Measurements from ENCODE around the gene GLP1R. TPM values are rescaled to one million over a fixed set of nuclear protein-coding genes. Genes with fewer than 3 reads are reported as not detected.

The GLP1R gene
- total and polyA plus RNA-seq, 8 donors, result 0.05 to 9.0 (median 1.9) TPM; not detected in 4

DNA sequence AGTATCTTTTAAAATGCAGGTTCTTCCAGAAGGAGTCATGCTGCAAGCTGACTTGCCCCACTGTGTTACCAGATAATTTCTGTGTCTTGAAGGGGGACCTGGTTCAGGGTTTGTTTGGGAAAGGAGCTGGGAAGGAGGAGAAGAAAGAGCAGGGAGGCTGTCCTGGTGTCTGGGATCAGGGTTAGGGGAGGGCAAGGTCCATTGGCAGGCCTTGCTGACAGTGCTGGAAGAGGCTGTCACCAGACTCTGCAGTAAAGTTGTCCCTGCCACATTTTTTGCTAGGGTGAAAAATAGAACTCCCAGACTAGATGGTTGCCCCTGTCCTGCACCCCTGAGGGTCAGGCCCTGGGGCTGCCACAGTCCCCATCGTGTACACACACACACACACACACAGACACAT lies 14.9 kb downstream of the GLP1R start:
- Histone ChIP-seq H3K27me3 (peaks cover 0 to 57% (median 0%) of the 10 kb centered on the region in 3 donors), H3K36me3 (no peaks in the 10 kb centered on the region), H3K27ac (no peak overlapping the region), H3K4me1 (peaks cover 0 to 3% (median 0%) of the 10 kb centered on the region in 4 donors), H3K4me3 (no peak overlapping the region), H3K9me3 (no peaks in the 10 kb centered on the region)
- intact Hi-C loops (cut with DNase I; ENCODE audit: low total_unique reads), result no loop called here
- TF ChIP-seq EP300 (IDR thresholded peaks at IDR 0.05), result no peak
- TF ChIP-seq, protein P1, sequence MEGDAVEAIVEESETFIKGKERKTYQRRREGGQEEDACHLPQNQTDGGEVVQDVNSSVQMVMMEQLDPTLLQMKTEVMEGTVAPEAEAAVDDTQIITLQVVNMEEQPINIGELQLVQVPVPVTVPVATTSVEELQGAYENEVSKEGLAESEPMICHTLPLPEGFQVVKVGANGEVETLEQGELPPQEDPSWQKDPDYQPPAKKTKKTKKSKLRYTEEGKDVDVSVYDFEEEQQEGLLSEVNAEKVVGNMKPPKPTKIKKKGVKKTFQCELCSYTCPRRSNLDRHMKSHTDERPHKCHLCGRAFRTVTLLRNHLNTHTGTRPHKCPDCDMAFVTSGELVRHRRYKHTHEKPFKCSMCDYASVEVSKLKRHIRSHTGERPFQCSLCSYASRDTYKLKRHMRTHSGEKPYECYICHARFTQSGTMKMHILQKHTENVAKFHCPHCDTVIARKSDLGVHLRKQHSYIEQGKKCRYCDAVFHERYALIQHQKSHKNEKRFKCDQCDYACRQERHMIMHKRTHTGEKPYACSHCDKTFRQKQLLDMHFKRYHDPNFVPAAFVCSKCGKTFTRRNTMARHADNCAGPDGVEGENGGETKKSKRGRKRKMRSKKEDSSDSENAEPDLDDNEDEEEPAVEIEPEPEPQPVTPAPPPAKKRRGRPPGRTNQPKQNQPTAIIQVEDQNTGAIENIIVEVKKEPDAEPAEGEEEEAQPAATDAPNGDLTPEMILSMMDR (IDR thresholded peaks at IDR 0.05), result no peak
- TF ChIP-seq POLR2AphosphoS5 (IDR thresholded peaks at IDR 0.05), result no peak
- TF ChIP-seq POLR2A (IDR thresholded peaks at IDR 0.05), result no peak
- 11 to 50% (median 27%) methylated on average over 1 of the region's 1 CpG for WGBS, 5 donors
- DNase-seq, result no peak

DNA sequence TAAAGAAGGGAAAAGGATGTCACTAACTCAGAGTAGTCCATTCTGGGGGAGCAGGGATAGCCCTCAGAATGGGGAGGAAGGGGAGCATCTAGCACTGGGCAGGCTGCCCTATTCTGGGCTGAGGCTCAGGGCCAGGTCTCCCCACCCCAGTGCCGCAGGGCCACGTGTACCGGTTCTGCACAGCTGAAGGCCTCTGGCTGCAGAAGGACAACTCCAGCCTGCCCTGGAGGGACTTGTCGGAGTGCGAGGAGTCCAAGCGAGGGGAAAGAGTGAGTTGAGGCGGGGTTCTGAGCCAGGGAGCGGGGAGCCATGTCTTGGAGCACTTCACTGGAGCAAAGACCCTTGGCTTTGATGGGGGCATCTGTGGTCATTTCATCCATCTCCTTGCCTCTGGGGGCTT lies 17.0 kb downstream of the GLP1R start:
- WGBS, 5 donors, result 85 to 92% (median 89%) methylated on average over 8 of the region's 8 CpGs
- Histone ChIP-seq H3K4me1 (no peaks in the 10 kb centered on the region), H3K9me3 (no peaks in the 10 kb centered on the region), H3K27ac (no peak overlapping the region), H3K36me3 (no peaks in the 10 kb centered on the region), H3K27me3 (peaks cover 0 to 39% (median 0%) of the 10 kb centered on the region in 3 donors), H3K4me3 (no peak overlapping the region)
- intact Hi-C loops (cut with DNase I; ENCODE audit: low total_unique reads), result no loop called here
- TF ChIP-seq POLR2A (IDR thresholded peaks at IDR 0.05) (no peak), EP300 (IDR thresholded peaks at IDR 0.05) (no peak), POLR2AphosphoS5 (IDR thresholded peaks at IDR 0.05) (no peak)
- TF ChIP-seq, protein P1 (IDR thresholded peaks at IDR 0.05), result no peak
- no peak for DNase-seq

DNA sequence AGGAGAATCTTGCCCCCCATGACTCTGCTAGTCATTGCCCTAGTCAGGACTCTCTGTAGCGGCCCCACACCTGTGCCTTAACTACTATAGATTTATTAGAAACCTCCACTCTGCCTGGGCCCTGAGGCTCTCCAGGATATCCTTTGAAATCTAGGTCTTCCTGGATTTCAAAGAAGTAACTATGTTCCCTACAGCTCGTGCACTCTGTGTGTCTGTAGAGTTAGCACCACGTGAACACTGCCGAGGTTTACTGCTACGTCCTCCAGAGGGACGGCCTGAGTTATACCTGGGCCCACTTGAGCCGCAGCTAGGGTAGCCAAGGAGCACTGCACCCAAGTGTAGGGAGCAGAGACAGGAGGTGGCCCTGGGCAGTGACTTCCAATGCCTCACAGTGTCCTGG lies 19.8 kb downstream of the GLP1R start:
- TF ChIP-seq EP300 (IDR thresholded peaks at IDR 0.05), result no peak
- TF ChIP-seq POLR2AphosphoS5 (IDR thresholded peaks at IDR 0.05), result no peak
- TF ChIP-seq, protein P1 (IDR thresholded peaks at IDR 0.05), result no peak
- TF ChIP-seq POLR2A (IDR thresholded peaks at IDR 0.05), result no peak
- no peaks in the 10 kb centered on the region for H3K9me3 ChIP-seq
- H3K4me1 ChIP-seq, result no peaks in the 10 kb centered on the region
- H3K36me3 ChIP-seq, result no peaks in the 10 kb centered on the region
- no peak overlapping the region for H3K27ac ChIP-seq
- intact Hi-C loops (cut with DNase I; ENCODE audit: low total_unique reads), result no loop called here
- peaks cover 0 to 17% (median 0%) of the 10 kb centered on the region in 3 donors for H3K27me3 ChIP-seq
- no peak overlapping the region for H3K4me3 ChIP-seq
- WGBS, 5 donors, result 73 to 86% (median 80%) methylated on average over 7 of the region's 7 CpGs
- no peak for DNase-seq

DNA sequence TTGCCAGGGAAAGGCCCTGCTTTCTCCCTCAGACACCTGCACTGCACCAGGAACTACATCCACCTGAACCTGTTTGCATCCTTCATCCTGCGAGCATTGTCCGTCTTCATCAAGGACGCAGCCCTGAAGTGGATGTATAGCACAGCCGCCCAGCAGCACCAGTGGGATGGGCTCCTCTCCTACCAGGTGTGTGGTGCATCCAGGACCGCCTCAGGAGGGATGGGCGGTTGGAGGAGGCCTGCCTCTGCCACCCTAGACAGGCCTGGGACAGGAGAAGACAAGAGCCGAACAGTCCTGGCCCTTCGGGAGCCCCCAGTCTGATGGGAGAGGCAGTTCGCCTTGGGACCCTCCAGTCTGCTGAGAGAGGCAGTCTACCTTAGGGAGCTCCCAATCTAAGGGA lies 24.2 kb downstream of the GLP1R start:
- no peak overlapping the region for H3K27ac ChIP-seq
- DNase-seq, result peak in 1 of 2 donors; percentile 17
- H3K9me3 ChIP-seq, result no peaks in the 10 kb centered on the region
- no peaks in the 10 kb centered on the region for H3K4me1 ChIP-seq
- peaks cover 0 to 9% (median 0%) of the 10 kb centered on the region in 3 donors for H3K27me3 ChIP-seq
- intact Hi-C loops (cut with DNase I; ENCODE audit: low total_unique reads), result no loop called here
- H3K4me3 ChIP-seq, result no peak overlapping the region
- WGBS, 5 donors, result 95 to 98% (median 95%) methylated on average over 4 to 9 of the region's 9 CpGs
- no peaks in the 10 kb centered on the region for H3K36me3 ChIP-seq
- TF ChIP-seq EP300 (IDR thresholded peaks at IDR 0.05) (no peak), POLR2A (IDR thresholded peaks at IDR 0.05) (no peak)
- TF ChIP-seq, protein P1 (IDR thresholded peaks at IDR 0.05), result no peak

Data from stomach (tissue), 9 donors.